HEK293 (cell line): ENCODE data around the gene BCL7A.

Source experiments
- CTCF ChIA-PET: fragments of 350-600 bp; formaldehyde crosslinking; extraction: SDS; loops from one replicate; lab custom pipeline; 2021; ENCODE audit warnings: antibody characterized with exemption; lab: Yijun Ruan, JAX
- POLR2A ChIA-PET: fragments of 300-600 bp; formaldehyde crosslinking; extraction: SDS; loops from one replicate; lab custom pipeline; 2020; ENCODE audit warnings: antibody characterized with exemption, inconsistent platforms; lab: Yijun Ruan, JAX
- H3K27ac ChIP-seq: fragments of 200-500 bp; sonication (Bioruptor generic); 2 replicates; pipeline ENCODE4 v1.5.1; 2014; ENCODE audit warnings: low read depth, low read length, control low read depth, inconsistent platforms; ENCODE audit errors: extremely low read depth
- H3K36me3 ChIP-seq, 2 experiments: fragments of 200-500 bp in 1 of 2; sonication (Bioruptor generic) in 1 of 2; 1 replicate in 1 of 2; 2 replicates in 1 of 2; pipeline ENCODE4 v1.5.1; 2014 to 2017; ENCODE audit warnings: inconsistent platforms in 2 of 2, low read length in 2 of 2; ENCODE audit not compliant: control insufficient read depth in 2 of 2, insufficient read depth in 1 of 2
- H3K4me1 ChIP-seq: fragments of 200-500 bp; sonication (Bioruptor generic); 2 replicates; pipeline ENCODE4 v1.5.1; 2014; ENCODE audit warnings: mild to moderate bottlenecking, low read length, inconsistent platforms; ENCODE audit not compliant: control insufficient read depth, insufficient read depth
- H3K4me3 ChIP-seq: 2 replicates; pipeline ENCODE4 v1.5.1; 2011; ENCODE audit warnings: low read depth, mild to moderate bottlenecking, control low read depth, low read length, moderate library complexity
- H3K9me3 ChIP-seq: fragments of 200-500 bp; sonication (Bioruptor generic); 2 replicates; pipeline ENCODE4 v1.5.1; 2014; ENCODE audit warnings: low read depth, low read length, inconsistent platforms; ENCODE audit not compliant: control insufficient read depth, insufficient read depth
- KLF10 ChIP-seq: fragments of 450-650 bp; IDR thresholded peaks from 2 replicates; pipeline ENCODE4 v1.5.1; 2018; ENCODE audit warnings: missing biosample characterization, mild to moderate bottlenecking, missing genetic modification characterization
- PATZ1 ChIP-seq: fragments of 450-650 bp; formaldehyde crosslinking; IDR thresholded peaks from 2 replicates; pipeline ENCODE4 v1.5.1; 2016; ENCODE audit warnings: missing biosample characterization, missing genetic modification characterization
- PRDM4 ChIP-seq: fragments of 450-650 bp; formaldehyde crosslinking; IDR thresholded peaks from 2 replicates; pipeline ENCODE4 v1.5.1; 2017; ENCODE audit warnings: missing biosample characterization, missing genetic modification characterization
- SETDB1 ChIP-seq: IDR thresholded peaks from one replicate; pipeline ENCODE4 v1.6.1; 2017; ENCODE audit warnings: mild to moderate bottlenecking, low read length, moderate library complexity, mixed read lengths; ENCODE audit not compliant: insufficient read length
- ZFP69B ChIP-seq: fragments of 450-650 bp; formaldehyde crosslinking; IDR thresholded peaks from 2 replicates; pipeline ENCODE4 v1.5.1; 2016; ENCODE audit warnings: missing biosample characterization, missing genetic modification characterization
- ZNF121 ChIP-seq: fragments of 450-650 bp; formaldehyde crosslinking; IDR thresholded peaks from 2 replicates; pipeline ENCODE4 v1.5.1; 2016; ENCODE audit warnings: missing biosample characterization, missing genetic modification characterization
- ZNF140 ChIP-seq: fragments of 450-650 bp; formaldehyde crosslinking; IDR thresholded peaks from 2 replicates; pipeline ENCODE4 v1.5.1; 2016; ENCODE audit warnings: missing biosample characterization, missing genetic modification characterization
- ZNF146 ChIP-seq: fragments of 450-650 bp; formaldehyde crosslinking; IDR thresholded peaks from 2 replicates; pipeline ENCODE4 v1.5.1; 2016; ENCODE audit warnings: missing biosample characterization, missing genetic modification characterization
- ZNF148 ChIP-seq: fragments of 450-650 bp; formaldehyde crosslinking; IDR thresholded peaks from 2 replicates; pipeline ENCODE4 v1.5.0; 2017; ENCODE audit warnings: missing biosample characterization, missing genetic modification characterization, borderline replicate concordance
- ZNF155 ChIP-seq: fragments of 450-650 bp; formaldehyde crosslinking; IDR thresholded peaks from 2 replicates; pipeline ENCODE4 v1.5.1; 2016; ENCODE audit warnings: missing biosample characterization, missing genetic modification characterization
- ZNF157 ChIP-seq: fragments of 450-650 bp; formaldehyde crosslinking; IDR thresholded peaks from 2 replicates; pipeline ENCODE4 v1.5.1; 2016; ENCODE audit warnings: missing biosample characterization, missing genetic modification characterization
- ZNF202 ChIP-seq: fragments of 450-650 bp; formaldehyde crosslinking; IDR thresholded peaks from 2 replicates; pipeline ENCODE4 v1.5.1; 2016; ENCODE audit warnings: missing biosample characterization, missing genetic modification characterization, borderline replicate concordance
- ZNF239 ChIP-seq: fragments of 450-650 bp; formaldehyde crosslinking; IDR thresholded peaks from 2 replicates; pipeline ENCODE4 v1.5.1; 2016; ENCODE audit warnings: missing biosample characterization, missing genetic modification characterization
- ZNF366 ChIP-seq: fragments of 450-650 bp; formaldehyde crosslinking; conservative IDR thresholded peaks from 2 replicates; pipeline ENCODE4 v1.5.1; 2016; ENCODE audit warnings: missing biosample characterization, missing genetic modification characterization
- ZNF473 ChIP-seq: fragments of 450-650 bp; formaldehyde crosslinking; IDR thresholded peaks from 2 replicates; pipeline ENCODE4 v1.5.1; 2017; ENCODE audit warnings: missing biosample characterization, missing genetic modification characterization
- ZNF518A ChIP-seq: fragments of 450-650 bp; formaldehyde crosslinking; conservative IDR thresholded peaks from 2 replicates; pipeline ENCODE4 v1.5.1; 2016; ENCODE audit warnings: low read depth, missing biosample characterization, missing genetic modification characterization
- ZNF621 ChIP-seq: fragments of 450-650 bp; formaldehyde crosslinking; IDR thresholded peaks from 2 replicates; pipeline ENCODE4 v1.5.1; 2017; ENCODE audit warnings: missing biosample characterization, missing genetic modification characterization
- ZNF701 ChIP-seq: fragments of 450-650 bp; formaldehyde crosslinking; IDR thresholded peaks from 2 replicates; pipeline ENCODE4 v1.5.1; 2016; ENCODE audit warnings: missing biosample characterization, missing genetic modification characterization
- ZNF747 ChIP-seq: fragments of 450-650 bp; formaldehyde crosslinking; IDR thresholded peaks from 2 replicates; pipeline ENCODE4 v1.5.1; 2016; ENCODE audit warnings: missing biosample characterization, missing genetic modification characterization

BCL7A gene

GRCh38 chr12:122080149-122081082 is 58.7 kb downstream of the BCL7A start (continued):
- TF ChIP-seq ZNF202 (tag by site-specific recombination) (no peak), ZNF239 (no peak), ZNF518A (tag by site-specific recombination) (no peak), ZNF473 (no peak), ZNF140 (no peak), ZFP69B (tag by site-specific recombination) (no peak), ZNF155 (tag by site-specific recombination) (no peak), PATZ1 (tag by site-specific recombination) (0 out of 2 replicates have a peak, but pooled peaks have one; percentile 33), ZNF621 (tag by site-specific recombination) (no peak), ZNF366 (tag by site-specific recombination) (no peak), ZNF157 (tag by site-specific recombination) (no peak), ZNF701 (tag by site-specific recombination) (no peak), SETDB1 (no peak), ZNF747 (tag by site-specific recombination) (no peak), ZNF148 (tag by site-specific recombination) (no peak), KLF10 (tag by site-specific recombination) (no peak)

GRCh38 chr12:122081083-122081696 is 59.5 kb downstream of the BCL7A start:
- Histone ChIP-seq H3K9me3 (no peaks in the 10 kb centered on the region), H3K4me1 (peaks cover 16% of the 10 kb centered on the region), H3K4me3 (no peak overlapping the region), H3K36me3 (peaks cover 0 to 28% of the 10 kb centered on the region in 2 experiments; a peak in 2 of 3 replicates), H3K27ac (no peak overlapping the region)
- TF ChIP-seq ZNF701 (tag by site-specific recombination) (no peak), KLF10 (tag by site-specific recombination) (no peak), ZNF239 (no peak), ZNF146 (tag by site-specific recombination) (no peak), PRDM4 (tag by site-specific recombination) (0 out of 2 replicates have a peak, but pooled peaks have one; percentile 13), ZNF121 (tag by site-specific recombination) (peak; percentile 98)
- ChIA-PET POLR2A (interaction anchor here (0.6 to 1.4 kb wide), 5 partner anchors 8 to 32 kb away, joined by 3 to 7 read pairs (median 4); no protein-coding TSS in a partner anchor), CTCF (interaction anchor here (0.6 to 2.5 kb wide), 6 partner anchors 8 to 248 kb away, joined by 3 to 16 read pairs (median 6); no protein-coding TSS in a partner anchor)
